ENCODE results near the gene RPE. TPM values are rescaled to one million over a fixed set of nuclear protein-coding genes. Genes with fewer than 3 reads are reported as not detected.

The RPE gene
- total and polyA plus RNA-seq, 10 donors: 8.0 to 61.0 (median 47.8) TPM

GRCh38 chr2:210022824-210023223, 20.4 kb downstream of the RPE start:
- TF ChIP-seq POLR2AphosphoS5 (IDR thresholded peaks at IDR 0.05): no peak
- no peak for TF ChIP-seq CTCF (IDR thresholded peaks at IDR 0.05 in 8 of 11, conservative IDR thresholded peaks at IDR 0.05 in 3 of 11)
- no peak for TF ChIP-seq POLR2A (IDR thresholded peaks at IDR 0.05)
- Histone ChIP-seq H3K27me3 (replicated peaks in 1 of 7) (no peaks in the 10 kb centered on the region), H3K27ac (no peak overlapping the region), H3K4me1 (no peaks in the 10 kb centered on the region), H3K9me3 (no peaks in the 10 kb centered on the region), H3K4me3 (no peak overlapping the region), H3K36me3 (peaks cover 0 to 100% (median 55%) of the 10 kb centered on the region in 6 donors)
- WGBS, 5 donors: 92 to 96% (median 93%) methylated on average over 3 of the region's 3 CpGs
- intact Hi-C loops (cut with DNase I; ENCODE audit: low total_unique reads): no loop called here
- DNase-seq: no peak

GRCh38 chr2:210027608-210028007, 25.2 kb downstream of the RPE start:
- TF ChIP-seq POLR2AphosphoS5 (IDR thresholded peaks at IDR 0.05): no peak
- TF ChIP-seq POLR2A (IDR thresholded peaks at IDR 0.05): no peak
- no peak for TF ChIP-seq CTCF (IDR thresholded peaks at IDR 0.05 in 8 of 11, conservative IDR thresholded peaks at IDR 0.05 in 3 of 11)
- no peak for DNase-seq
- intact Hi-C loops (cut with DNase I; ENCODE audit: low total_unique reads): no loop called here
- WGBS, 5 donors: 92 to 98% (median 94%) methylated on average over 2 of the region's 2 CpGs
- no peaks in the 10 kb centered on the region for H3K4me1 ChIP-seq
- peaks cover 0 to 65% (median 21%) of the 10 kb centered on the region in 6 donors for H3K36me3 ChIP-seq
- no peaks in the 10 kb centered on the region for H3K27me3 ChIP-seq (replicated peaks in 1 of 7)
- no peak overlapping the region for H3K27ac ChIP-seq
- H3K4me3 ChIP-seq: no peak overlapping the region
- H3K9me3 ChIP-seq: no peaks in the 10 kb centered on the region

GRCh38 chr2:210028178-210028577, 25.7 kb downstream of the RPE start:
- TF ChIP-seq CTCF (IDR thresholded peaks at IDR 0.05 in 8 of 11, conservative IDR thresholded peaks at IDR 0.05 in 3 of 11): no peak
- TF ChIP-seq POLR2A (IDR thresholded peaks at IDR 0.05): no peak
- TF ChIP-seq POLR2AphosphoS5 (IDR thresholded peaks at IDR 0.05): no peak
- WGBS, 5 donors: 89 to 97% (median 93%) methylated on average over 2 of the region's 2 CpGs

GRCh38 chr2:210034087-210034683, 31.7 kb downstream of the RPE start:
- intact Hi-C loops (cut with DNase I; ENCODE audit: low total_unique reads): no loop called here
- WGBS, 5 donors: 76 to 91% (median 84%) methylated on average over 2 of the region's 2 CpGs
- Histone ChIP-seq H3K4me3 (no peak overlapping the region), H3K9me3 (no peaks in the 10 kb centered on the region), H3K27ac (no peak overlapping the region), H3K4me1 (no peaks in the 10 kb centered on the region), H3K27me3 (replicated peaks in 1 of 7) (no peaks in the 10 kb centered on the region), H3K36me3 (peaks cover 0 to 21% (median 0%) of the 10 kb centered on the region in 6 donors)
- TF ChIP-seq POLR2AphosphoS5 (IDR thresholded peaks at IDR 0.05) (no peak), CTCF (IDR thresholded peaks at IDR 0.05 in 8 of 11, conservative IDR thresholded peaks at IDR 0.05 in 3 of 11) (no peak), POLR2A (IDR thresholded peaks at IDR 0.05) (no peak)
- DNase-seq: no peak

More at GRCh38 chr2:210028178-210028577, 25.7 kb downstream of the RPE start:
- no peak for DNase-seq
- Histone ChIP-seq H3K9me3 (no peaks in the 10 kb centered on the region), H3K36me3 (peaks cover 0 to 60% (median 16%) of the 10 kb centered on the region in 6 donors), H3K27me3 (replicated peaks in 1 of 7) (no peaks in the 10 kb centered on the region), H3K4me1 (no peaks in the 10 kb centered on the region), H3K4me3 (no peak overlapping the region), H3K27ac (no peak overlapping the region)
- intact Hi-C loops (cut with DNase I; ENCODE audit: low total_unique reads): no loop called here
